Thyroid gland (tissue), 4 donors: ENCODE data around the gene RPS8. TPM values are rescaled to one million over a fixed set of nuclear protein-coding genes. Genes with fewer than 3 reads are reported as not detected.
"Not testable (repeated sequence)": the region's sequence is repeated elsewhere in the genome, so short reads cannot be mapped to it uniquely, and the experiment has no call there.

Source experiments
- DNase-seq, 2 donors: peaks; one replicate each; pipeline ENCODE4 v3.0.0-alpha.2; 2019
- H3K27ac ChIP-seq, 3 donors: fragments of 200-600 bp; sonication (generic); 1 replicate in 2 of 3; 2 replicates in 1 of 3; pipeline ENCODE4 v1.5.1; 2016 to 2019; ENCODE audit warnings: mild to moderate bottlenecking in 1 of 3, moderate library complexity in 1 of 3
- H3K27me3 ChIP-seq: fragments of 200-600 bp; sonication (generic); one replicate; pipeline ENCODE4 v1.5.1; 2019
- H3K36me3 ChIP-seq, 2 donors: fragments of 200-600 bp; sonication (generic); one replicate each; pipeline ENCODE4 v1.5.1; 2016 to 2019
- H3K4me1 ChIP-seq, 2 donors: fragments of 200-600 bp; sonication (generic); one replicate each; pipeline ENCODE4 v1.5.1; 2017 to 2019
- H3K4me3 ChIP-seq, 3 donors: fragments of 200-600 bp; sonication (generic); replicated peaks in 1 of 3; 1 replicate in 2 of 3; 2 replicates in 1 of 3; pipeline ENCODE4 v1.5.1; 2016; ENCODE audit warnings: mild to moderate bottlenecking in 1 of 3
- H3K9me3 ChIP-seq: fragments of 200-600 bp; sonication (generic); one replicate; pipeline ENCODE4 v1.5.1; 2017
- CTCF ChIP-seq, 6 experiments: fragments of 200-600 bp in 3 of 6; fragments of 450-650 bp in 3 of 6; sonication (generic) in 3 of 6; IDR thresholded peaks; one replicate each; pipeline ENCODE4 v1.5.1; 2016 to 2019; ENCODE audit warnings: antibody characterized with exemption in 6 of 6, mild to moderate bottlenecking in 2 of 6, inconsistent platforms in 1 of 6, moderate library complexity in 1 of 6
- POLR2A ChIP-seq, 2 donors: fragments of 450-650 bp; IDR thresholded peaks; one replicate each; pipeline ENCODE4 v1.6.1; 2017; ENCODE audit warnings: antibody characterized with exemption in 2 of 2, mild to moderate bottlenecking in 2 of 2, moderate library complexity in 1 of 2
- WGBS, 2 donors: methylation state at CpG; one replicate each; pipeline ENCODE4 v1.1.5; 2017; 5-methylcytosine and 5-hydroxymethylcytosine counted together
- intact Hi-C: fragments of 100-400 bp; cut with DNase I; formaldehyde crosslinking; loops from one replicate; pipeline ENCODE4 v1.15.1; 2023
- total RNA-seq, 4 donors: library from RNA; depleted of rRNA; stranded (reverse); fragments of >200 nt; gene quantifications; one replicate each; pipeline ENCODE4 v1.2.3, GENCODE V29; 2016

Gene RPS8
- total RNA-seq, 4 donors from 2014 or later: 1,167 to 2,709 (median 1,595) TPM

- no peak within 1 kb of the TSS for H3K4me3 ChIP-seq
- peaks cover 18 to 34% of the 10 kb centered on the region in 2 donors for H3K4me1 ChIP-seq
- 88 to 90% methylated on average over 6 to 9 of the region's 9 CpGs for WGBS, 2 donors
- H3K36me3 ChIP-seq: no peaks in the 10 kb centered on the region
- no peaks in the 10 kb centered on the region for H3K27me3 ChIP-seq
- TF ChIP-seq POLR2A (IDR thresholded peaks at IDR 0.05) (no peak), CTCF (IDR thresholded peaks at IDR 0.05) (no peak)
- intact Hi-C loops: loop anchor here (5.0 to 10.0 kb wide), 2 partner anchors 49 to 63 kb away; no protein-coding TSS in a partner anchor
- DNase-seq: no peak
- no peak within 1 kb of the TSS for H3K27ac ChIP-seq
- no peaks in the 10 kb centered on the region for H3K9me3 ChIP-seq
Observed at GRCh38 chr1:44788120-44788860, 12.9 kb downstream of the RPS8 start, which contains the start of gene BEST4. TSS of gene BEST4 (minus strand) at chr1:44788170. CDS start at chr1:44787705, 465 bp downstream.

- H3K9me3 ChIP-seq: no peaks in the 10 kb centered on the region
- no peak for DNase-seq
- no peaks in the 10 kb centered on the region for H3K36me3 ChIP-seq
- TF ChIP-seq CTCF (IDR thresholded peaks at IDR 0.05): no peak
- no peak for TF ChIP-seq POLR2A (IDR thresholded peaks at IDR 0.05)
- WGBS, 2 donors: 72 to 80% methylated on average over 7 of the region's 7 CpGs
- no peaks in the 10 kb centered on the region for H3K27me3 ChIP-seq
- peaks cover 0 to 14% of the 10 kb centered on the region in 2 donors for H3K4me1 ChIP-seq
- H3K4me3 ChIP-seq: no peak overlapping the region
- no peak overlapping the region for H3K27ac ChIP-seq
- intact Hi-C loops: no loop called here
Observed at GRCh38 chr1:44790968-44791801, 15.8 kb downstream of the RPS8 start.

- peak; percentile 8 to 41 for DNase-seq
- peaks cover 0 to 9% of the 10 kb centered on the region in 2 donors for H3K4me1 ChIP-seq
- intact Hi-C loops: no loop called here
Observed at GRCh38 chr1:44792736-44793502, 17.6 kb downstream of the RPS8 start.

GRCh38 chr1:44797886-44798285, 22.5 kb downstream of the RPS8 start:
- peaks cover 9 to 33% of the 10 kb centered on the region in 2 donors for H3K4me1 ChIP-seq
- H3K9me3 ChIP-seq, H3K27ac ChIP-seq, H3K27me3 ChIP-seq, H3K4me3 ChIP-seq, intact Hi-C loops, H3K36me3 ChIP-seq: not testable (repeated sequence)
- DNase-seq: peak in 1 of 2 donors; percentile 2
- 83 to 84% methylated on average over 8 of the region's 8 CpGs for WGBS, 2 donors

More at GRCh38 chr1:44792736-44793502, 17.6 kb downstream of the RPS8 start:
- no peak for TF ChIP-seq CTCF (IDR thresholded peaks at IDR 0.05)
- no peak for TF ChIP-seq POLR2A (IDR thresholded peaks at IDR 0.05)
- no peaks in the 10 kb centered on the region for H3K9me3 ChIP-seq
- H3K36me3 ChIP-seq: no peaks in the 10 kb centered on the region
- WGBS, 2 donors: 83 to 89% methylated on average over 9 of the region's 9 CpGs
- H3K27me3 ChIP-seq: no peaks in the 10 kb centered on the region
- H3K4me3 ChIP-seq: no peak overlapping the region
- H3K27ac ChIP-seq: peak overlapping the region; percentile 33 to 52 (median 49)
